ENCODE measurements around the gene CIRBP.
"Not testable (repeated sequence)": the region's sequence is repeated elsewhere in the genome, so short reads cannot be mapped to it uniquely, and the experiment has no call there.

The CIRBP gene

DNA sequence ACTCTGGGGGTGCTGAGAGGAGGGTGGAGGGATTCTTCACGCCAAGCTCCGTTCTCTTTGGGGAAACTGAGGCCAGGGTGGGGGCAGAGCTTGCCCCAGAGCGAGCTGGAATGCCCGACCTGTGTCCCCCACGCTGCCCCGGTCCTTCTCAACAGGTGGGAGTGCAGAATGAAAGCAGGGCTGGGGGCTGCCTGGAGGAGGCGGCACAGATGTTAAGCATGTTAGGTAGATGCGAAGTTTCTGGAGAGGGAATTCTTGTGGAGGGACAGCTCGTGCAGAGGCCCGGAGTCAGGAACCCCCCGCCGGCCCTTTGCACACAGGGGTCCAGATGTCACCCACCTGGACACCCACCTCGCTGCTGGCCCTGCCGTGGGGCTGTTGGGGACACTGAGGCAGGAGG is 25.6 kb downstream of the CIRBP start:
- no peak for DNase-seq

DNA sequence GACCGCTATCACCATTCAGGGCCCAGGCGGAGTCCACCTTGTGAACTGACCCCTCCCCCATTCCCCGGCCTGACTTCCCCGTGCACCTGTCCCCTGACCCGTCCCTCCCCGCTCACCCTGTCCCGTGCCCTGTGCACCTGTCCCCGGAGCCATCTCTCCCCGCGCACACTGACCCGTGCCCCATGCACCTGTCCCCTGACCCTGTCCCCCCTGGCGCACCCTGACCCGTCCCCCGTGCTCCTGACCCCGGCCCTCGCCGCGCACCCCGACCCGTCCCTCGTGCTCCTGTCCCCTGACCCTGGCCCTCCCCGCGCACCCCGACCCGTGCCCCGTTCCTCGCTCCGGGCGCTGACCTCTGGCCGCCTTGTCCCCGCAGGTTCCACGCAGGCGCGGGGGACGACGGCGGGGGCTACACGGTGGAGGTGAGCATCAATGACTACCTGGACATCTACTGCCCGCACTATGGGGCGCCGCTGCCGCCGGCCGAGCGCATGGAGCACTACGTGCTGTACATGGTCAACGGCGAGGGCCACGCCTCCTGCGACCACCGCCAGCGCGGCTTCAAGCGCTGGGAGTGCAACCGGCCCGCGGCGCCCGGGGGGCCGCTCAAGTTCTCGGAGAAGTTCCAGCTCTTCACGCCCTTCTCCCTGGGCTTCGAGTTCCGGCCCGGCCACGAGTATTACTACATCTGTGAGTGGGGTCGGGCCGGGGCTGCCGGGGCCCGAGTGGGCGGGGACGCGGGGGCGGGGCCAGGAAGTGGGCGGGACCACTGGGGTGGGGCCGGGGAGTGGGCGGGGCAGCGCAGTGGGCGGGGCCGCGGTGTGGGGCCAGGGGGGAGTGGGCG is 26.3 kb downstream of the CIRBP start:
- DNase-seq = no peak

DNA sequence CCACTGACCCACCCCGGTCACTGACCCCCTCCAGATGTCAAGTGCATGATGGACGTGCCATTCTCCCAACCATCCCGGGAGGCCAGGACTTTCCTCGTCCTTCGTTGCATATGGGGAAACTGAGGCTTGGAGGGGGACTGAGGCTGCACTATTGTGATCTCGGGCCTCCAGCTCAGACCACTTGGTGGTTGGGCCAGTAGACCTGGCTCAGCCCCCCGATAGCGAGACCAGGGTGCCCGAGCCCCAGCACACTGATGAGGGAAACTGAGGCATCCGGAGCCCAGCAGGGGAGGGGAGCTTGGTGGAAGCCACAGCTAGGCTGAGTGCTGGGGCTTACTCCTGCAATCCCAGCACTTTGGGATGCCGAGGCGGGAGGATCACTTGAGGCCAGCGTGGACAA is 26.9 kb downstream of the CIRBP start:
- no peak for DNase-seq

DNA sequence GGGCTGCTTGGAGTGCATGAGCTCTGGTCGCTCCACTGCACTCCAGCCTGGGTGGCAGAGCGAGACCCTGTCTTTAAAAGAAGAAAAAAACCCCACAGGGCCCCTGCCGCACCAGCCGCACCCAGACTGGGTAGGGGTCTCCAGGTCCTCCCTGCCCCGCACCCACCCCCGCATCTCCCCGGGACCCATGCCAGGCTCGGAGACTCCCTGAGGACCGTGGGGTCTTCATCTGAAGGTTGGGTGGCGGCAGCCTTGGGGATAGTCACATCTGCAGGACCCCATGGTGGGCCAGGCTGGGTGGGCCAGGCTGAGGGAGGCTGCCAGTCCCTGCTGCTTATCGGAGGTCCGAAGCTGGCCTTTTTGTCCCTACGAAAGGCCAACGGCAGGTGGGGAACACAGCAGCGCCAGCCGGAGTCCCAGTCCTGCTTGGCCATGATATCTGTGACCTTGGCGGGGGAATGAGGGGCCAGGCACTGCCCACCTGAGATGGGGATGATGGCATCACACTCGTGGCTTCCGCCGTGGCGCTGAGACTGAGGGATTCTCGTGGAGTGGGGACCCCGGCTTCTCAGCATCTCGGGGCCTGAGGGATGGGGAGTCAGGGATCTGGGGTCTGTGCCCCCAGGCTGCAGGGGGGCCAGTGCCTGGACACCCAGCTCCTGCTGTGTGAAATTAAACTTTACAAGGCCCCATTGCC is 27.6 kb downstream of the CIRBP start:
- DNase-seq = no peak

DNA sequence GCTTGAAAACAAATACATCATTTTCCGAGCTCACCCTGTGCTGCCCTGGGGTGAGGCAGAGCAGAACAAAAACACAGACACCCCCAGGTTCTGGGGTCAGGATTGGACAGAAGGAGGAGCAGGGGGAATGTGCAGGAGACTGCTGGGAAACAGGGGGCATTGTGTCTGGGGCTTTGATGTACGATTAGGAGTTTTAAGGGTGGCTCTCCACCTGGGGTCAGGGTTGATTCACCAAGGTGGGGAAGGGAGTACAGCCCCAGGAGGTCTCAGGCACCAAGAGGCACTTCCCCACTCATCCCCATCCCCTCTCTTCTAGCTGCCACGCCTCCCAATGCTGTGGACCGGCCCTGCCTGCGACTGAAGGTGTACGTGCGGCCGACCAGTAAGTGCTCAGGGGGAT is 29.1 kb downstream of the CIRBP start:
- DNase-seq = no peak

DNA sequence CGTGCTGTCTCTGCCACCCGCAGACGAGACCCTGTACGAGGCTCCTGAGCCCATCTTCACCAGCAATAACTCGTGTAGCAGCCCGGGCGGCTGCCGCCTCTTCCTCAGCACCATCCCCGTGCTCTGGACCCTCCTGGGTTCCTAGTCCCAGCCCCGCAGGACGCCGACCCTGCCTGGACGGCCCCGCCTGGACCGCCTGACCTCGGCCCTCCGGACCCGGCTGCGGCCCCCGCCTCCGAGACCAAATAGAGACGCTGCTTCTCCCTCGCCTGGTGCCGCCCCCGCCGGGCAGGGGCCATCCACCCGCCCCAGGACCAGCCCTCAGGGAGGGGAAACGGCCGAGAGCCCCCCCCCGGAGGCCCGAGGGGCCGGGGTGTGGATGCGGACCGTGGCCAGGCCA is 30.7 kb downstream of the CIRBP start:
- DNase-seq = no peak

DNA sequence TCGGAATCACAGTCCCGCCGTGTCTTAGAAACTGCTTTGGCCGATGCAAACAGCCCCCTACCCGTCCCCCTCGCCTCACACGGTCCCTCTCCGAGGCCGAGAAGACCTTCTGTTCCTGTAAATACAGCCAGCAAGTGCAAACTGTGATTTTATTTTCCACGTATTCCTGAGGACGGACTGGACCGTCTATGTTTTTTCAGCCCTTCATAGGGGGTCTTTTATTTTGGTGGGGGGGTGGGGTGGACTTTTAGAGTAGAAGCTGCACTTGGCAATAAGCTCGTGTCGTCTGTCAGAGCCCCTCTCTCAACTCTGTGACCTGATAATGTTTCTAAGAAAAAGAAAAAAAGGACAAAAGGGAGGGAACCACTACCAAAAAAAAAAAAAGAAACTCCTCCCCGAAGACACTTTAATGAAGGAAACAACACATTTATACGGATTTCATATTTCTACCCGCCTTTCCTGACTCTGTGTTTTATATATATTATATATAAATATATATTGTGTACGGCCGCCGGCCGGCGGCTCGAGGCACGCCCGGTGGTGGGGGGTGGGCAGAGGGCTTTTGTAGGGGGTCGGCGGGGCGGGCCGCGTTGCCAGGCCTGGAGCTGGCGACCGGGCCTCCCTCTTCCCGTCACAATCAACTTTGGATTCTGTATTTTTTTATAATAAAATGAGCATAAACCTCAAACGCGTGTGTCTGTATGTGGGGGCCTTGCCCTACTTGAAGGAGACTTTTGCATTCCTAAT is 31.8 kb downstream of the CIRBP start:
- no peak for DNase-seq

DNA sequence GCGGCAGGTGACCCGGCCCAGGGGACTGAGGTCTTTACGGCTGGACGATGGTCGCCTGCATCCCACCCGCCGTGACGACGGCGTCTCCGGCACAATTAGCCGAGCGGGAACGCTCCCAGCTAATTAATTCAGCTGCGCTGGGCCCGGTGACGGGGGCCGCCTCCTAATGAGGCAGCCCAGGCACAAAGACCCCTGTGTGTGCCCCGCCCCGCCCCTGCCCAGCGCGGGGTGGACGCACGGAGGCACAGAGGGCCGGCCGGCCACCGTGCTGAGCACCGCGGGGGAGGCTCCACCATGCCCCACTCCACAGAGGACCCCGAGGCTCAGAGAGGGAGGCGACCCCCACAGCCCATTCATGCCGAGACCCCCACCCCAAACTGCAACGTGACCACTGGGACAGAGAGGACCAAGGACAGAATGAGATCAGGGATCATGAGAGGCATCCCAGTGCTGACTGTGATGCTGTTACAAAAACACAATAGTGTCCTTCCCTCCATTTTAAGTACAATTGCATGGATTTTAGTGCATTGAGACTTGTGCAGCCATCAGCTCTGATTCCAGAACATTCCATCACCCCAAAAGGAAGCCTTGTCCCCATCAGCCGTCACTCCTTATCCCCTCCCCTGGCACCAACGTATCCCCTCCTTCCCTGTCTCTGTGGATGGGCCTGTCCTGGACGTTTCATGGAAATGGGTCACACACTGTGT is 33.6 kb downstream of the CIRBP start:
- no peak for DNase-seq

DNA sequence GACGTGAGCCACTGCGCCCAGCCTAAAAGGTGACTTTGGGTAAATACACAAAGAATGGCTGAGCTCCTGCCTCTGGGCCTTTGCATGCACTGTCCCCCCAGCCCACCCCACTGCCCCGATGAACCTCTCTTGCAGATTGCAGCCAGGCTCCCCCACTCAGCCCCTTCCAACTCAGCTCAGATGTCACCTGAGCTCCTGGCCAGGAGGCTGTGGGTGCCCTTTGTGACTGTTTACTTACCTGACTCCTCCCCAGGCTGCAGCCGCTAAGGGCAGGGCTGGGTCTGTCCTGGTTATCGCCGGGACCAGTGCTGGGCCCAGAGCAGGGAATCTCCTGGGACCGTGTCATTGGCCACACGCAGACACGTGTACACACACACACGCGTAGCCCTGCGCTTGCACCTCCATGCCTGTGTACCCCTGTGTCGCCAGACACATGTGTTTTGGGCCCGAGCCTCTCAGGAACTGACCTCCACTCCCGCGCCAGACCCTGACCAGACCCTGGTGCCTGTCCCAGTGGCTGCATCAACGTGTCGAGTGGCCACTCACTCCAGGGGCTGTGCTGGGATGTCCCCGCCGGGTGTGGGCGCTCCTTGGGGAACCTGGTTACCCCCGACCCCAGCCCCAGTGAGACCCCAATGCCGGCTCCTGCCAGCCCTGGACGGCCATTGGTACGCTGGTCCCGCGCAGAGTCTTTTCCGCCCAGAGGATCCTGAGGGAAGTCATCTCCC is 35.2 kb downstream of the CIRBP start:
- no peak for DNase-seq

DNA sequence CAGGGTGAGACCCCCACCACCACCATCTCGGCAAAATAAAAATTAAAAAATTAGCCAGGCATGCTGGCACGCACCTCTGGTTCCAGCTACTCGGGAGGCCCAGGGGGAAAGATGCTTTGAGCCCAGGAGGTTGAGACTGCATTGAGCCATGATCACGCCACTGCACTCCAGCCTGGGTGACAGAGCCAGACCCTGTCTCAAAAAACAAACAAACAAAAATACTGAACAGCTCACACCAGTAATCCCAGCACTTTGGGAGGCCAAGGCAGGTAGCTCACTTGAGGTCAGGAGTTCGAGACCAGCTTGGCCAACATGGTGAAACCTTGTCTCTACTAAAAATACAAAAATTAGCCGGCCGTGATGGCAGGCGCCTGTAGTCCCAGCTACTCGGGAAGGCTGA is 36.2 kb downstream of the CIRBP start:
- DNase-seq = not testable (repeated sequence)

DNA sequence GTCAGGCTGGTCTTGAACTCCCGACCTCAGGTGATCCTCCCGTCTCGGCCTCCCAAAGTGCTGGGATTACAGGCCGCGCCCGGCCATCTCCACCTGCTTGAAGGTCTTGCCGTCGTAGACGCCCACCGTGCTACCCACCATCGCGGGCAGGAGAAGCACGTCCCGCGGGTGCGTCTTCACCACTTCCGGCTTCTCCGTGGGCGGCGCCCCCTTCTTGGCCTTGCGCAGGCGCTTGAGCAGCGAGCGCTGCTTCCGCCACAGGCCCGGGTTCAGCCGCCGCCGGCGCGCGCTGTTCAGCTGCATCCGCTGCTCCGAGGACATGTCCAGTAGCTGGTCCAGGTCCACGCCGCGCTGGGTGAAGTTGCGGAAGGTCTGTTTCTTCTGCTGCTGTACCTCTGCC is 38.2 kb downstream of the CIRBP start:
- no peak for DNase-seq

DNA sequence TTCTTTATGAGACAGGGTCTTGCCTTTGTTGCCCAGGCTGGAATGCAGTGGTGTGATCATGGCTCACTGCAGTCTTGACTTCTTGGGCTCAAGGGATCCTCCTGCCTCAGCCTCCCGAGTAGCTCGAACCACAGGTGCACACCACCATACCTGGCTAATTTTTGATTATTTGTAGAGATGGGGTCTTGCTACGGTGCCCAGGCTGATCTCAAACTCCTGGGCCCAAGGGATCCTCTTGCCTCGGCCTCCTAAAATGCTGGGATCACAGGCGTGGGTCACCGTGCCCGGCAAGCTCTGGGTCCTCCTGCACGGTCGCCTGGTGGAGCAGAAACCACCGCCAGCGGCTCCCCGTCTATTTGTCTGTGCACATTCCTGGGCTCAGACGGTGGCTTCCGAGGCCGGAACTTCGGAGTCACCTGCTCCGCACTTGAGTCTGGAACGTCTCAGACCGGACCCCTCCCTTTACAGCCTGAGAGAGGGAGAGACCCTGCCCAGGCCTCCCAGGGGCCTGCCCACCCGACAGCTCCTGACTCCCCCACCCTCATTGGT is 38.7 kb downstream of the CIRBP start:
- DNase-seq = no peak

DNA sequence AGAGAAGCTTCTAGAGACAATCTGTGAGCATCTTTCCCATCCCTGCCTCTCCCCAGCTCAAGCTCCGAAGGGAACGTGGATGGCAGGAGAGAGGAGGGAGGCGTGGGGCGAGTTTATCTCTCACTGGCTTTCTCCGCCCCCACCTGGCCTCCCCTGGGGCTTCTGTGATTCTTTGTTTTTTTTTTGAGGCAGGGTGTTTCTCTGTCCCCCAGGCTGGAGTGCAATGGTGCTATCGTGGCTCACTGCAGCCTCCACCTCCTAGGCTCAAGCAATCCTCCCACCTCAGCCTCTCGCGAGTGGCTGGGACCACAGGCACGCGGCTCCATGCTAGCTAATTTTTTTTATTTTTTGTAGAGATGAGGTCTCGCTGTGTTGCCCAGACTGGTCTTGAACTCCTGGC is 39.6 kb downstream of the CIRBP start:
- DNase-seq = no peak

DNA sequence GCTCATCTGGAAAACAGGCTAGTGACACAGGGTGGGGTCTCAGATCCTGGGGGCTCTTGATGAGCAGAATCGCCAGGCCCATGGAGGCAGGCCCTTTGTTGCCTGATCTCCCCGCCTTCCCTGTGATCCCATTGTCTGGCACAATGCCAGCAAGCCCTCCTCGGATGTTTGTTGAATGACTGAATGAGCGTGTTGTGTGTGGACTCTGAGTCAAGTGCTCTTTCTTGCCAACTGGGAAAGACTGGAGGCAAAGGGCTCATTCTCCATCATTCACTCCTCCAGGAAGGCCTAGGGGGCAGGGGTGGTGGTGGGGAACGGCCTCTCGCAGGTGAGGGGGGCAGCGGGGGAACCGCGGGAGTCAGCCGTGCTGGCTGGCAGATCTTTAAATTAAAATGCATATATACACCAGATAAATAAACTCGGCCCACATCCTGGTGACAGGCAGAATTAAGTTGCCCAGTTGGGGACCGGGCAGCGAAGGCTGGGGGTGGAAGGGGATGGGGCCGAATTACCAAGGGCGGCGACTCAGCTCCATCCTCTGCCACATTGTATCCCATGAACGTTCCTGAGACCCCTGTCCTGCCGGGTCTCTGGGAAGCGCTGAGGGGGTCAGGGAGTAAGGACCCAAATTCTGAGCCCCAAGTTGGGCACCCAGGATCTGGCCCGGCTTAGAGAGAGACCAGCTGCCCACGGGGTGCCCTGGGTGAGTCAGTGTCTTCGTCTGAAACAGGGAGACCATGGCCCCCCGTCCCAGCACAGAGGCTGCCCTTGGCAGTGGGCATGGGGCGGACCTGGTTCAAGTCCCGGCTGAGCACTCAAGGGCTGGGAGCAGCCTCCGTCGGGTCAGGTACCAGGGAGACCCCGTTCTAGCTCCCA is 41.1 kb downstream of the CIRBP start:
- no peak for DNase-seq

DNA sequence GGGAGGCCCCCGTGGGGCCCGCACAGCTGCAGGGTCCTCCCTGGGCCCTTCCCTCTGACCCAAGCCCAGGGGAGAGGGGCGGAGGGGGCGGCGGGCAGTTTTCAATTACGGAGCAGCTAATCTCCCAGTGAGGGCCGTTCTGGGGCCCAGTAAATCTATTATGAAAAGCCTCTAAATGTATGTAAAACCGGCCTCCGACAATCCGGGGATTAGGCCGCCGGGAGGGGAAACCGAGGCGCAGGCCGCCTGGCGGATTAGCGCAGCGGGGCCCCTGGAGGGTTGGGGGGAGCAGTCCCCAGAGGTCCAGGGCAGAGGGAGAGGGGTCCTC is 41.7 kb downstream of the CIRBP start:
- DNase-seq = no peak

DNA sequence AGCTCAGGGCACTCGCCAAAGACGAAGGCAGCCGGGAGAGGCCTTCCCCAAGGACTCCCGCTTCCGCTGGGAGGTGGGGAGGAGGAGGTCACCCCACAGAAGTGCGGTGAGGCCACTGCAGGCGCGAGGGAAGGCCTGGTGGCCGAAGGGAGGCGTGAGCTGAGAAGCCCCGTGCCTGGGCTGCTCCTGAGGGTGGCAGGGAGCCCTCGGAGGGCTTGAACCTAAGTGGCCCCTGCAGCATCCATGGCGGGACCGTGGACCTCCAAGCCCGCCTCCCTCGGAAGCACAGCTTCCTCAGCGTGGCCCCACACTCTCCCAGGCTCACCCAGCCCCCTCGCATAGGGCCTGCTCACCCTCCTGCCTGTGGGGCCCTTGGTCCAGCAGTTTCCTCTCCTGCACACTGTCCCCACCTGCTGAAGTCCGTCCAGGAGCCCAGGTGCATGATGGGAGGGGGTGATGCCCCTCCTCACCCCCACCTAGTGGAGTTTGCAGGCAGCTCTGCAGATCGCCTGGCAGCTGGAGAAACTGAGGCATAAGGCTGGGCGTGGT is 42.5 kb downstream of the CIRBP start:
- DNase-seq = no peak

DNA sequence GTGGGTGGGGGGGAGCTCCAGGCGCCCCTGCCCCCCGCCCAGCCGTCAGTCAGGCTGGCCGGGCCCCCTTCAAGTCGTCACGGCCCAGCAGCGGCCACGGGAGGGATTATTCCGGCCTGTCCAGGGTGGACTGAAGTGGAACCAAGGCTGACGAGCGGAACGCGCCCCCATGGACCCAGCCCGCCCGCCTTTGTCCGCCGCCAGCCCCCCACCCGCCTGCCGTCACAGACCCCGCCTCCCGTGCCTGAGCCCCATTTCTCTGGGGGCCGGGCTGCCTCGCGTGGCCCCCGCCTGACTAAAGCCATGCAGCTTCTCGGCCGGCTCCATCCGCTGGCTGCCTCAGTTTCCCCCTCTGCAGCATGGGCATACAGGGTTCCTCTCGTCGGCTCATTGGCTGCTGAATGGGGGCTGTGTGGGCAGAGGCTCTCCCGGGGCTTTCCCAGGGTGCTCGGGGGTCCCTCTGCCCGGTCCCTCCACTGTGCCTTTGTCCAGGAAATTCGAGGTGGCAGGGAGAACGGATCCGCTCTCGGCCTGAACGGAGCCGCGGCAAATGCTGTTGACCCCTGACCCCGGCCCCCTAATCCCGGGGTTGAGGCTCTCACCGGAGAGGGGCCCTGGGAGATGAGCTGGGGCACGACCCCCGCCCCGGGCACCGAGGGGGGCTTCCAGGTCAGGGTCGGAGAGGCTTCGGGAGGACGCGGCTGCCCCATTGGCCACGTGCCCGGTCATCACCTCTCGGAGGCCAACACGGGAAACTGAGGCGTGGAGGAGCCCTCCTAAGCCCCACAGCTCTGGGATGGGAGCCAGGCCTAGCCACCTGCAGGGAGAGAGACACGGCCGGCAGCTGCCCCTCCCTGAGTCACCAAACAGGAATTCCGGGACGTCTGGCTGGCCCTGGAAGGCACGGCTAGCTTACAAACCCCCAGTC is 43.9 kb downstream of the CIRBP start:
- no peak for DNase-seq

DNA sequence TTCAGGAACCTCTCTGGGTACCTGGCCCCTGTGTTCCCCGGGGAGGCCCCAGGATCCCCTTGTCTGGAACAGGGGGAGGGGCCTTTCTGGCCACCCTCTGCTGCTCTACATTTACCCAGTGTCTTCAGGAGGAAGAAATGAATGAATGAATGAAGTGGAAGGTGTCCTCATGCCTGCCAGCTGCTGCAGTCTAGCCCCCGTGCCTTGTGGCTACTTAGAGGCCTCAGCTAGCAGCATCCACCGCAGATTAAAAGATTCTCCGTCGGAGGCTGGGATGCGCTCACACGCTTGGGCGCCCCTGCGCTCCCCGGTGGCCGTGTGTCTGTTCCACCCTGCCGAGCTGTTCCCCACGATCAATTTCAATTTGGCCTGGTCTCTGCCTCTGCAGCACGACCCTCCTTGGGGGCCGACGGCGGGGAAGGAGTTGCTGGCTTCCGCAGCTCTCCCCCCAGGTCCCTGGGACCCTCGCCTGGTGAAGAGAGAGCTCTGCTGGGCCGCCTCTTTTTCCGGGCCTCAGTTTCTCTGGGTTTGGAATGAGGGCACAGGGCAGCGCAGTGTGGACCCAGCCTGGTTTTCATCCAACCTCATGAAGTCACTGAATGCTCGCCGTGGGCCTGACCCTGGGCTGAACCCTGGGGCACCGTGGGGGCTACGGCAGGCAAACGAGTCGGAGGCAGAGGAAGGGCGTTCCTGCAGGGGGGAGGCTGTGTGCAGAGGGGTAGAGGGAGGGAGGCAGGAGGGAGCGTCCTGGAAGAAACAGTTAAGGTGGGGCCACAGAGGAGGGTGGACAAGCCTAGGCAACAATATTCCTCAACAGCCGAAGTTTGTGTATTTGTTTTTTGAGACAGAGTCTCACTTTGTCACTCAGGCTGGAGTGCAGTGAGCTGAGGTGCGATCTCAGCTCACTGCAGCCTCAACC is 44.8 kb downstream of the CIRBP start:
- no peak for DNase-seq

Measured in NCI-H187 (cell line).